GM12878 (cell line): ENCODE data around the gene HOXC12. TPM values are rescaled to one million over a fixed set of nuclear protein-coding genes. Genes with fewer than 3 reads are reported as not detected.
A peak's percentile ranks its signal among the peaks of the same experiment; 100 is the strongest.

Experiments used
- ESRRA ChIP-seq: IDR thresholded peaks from 2 replicates; pipeline ENCODE4 v1.6.1; 2012; ENCODE audit warnings: mild to moderate bottlenecking, low read length, improper control_type of control experiment
- HDGF ChIP-seq: fragments of 450-650 bp; IDR thresholded peaks from 2 replicates; pipeline ENCODE4 v1.6.1; 2016; ENCODE audit warnings: antibody characterized with exemption
- IRF4 ChIP-seq: IDR thresholded peaks from 2 replicates; pipeline ENCODE4 v1.6.1; 2011; ENCODE audit warnings: low read depth, low read length
- REST ChIP-seq: IDR thresholded peaks from 2 replicates; pipeline ENCODE4 v1.6.1; 2012; ENCODE audit warnings: mild to moderate bottlenecking, low read depth, low read length
- SREBF1 ChIP-seq: IDR thresholded peaks from 2 replicates; pipeline ENCODE4 v1.6.1; 2012; ENCODE audit warnings: mild to moderate bottlenecking, low read length
- SRF ChIP-seq, 2 experiments: IDR thresholded peaks; 2 replicates each; pipeline ENCODE4 v1.6.1; 2011; ENCODE audit warnings: low read depth in 2 of 2, low read length in 2 of 2, mild to moderate bottlenecking in 1 of 2, moderate library complexity in 1 of 2
- ZSCAN29 ChIP-seq: fragments of 450-650 bp; IDR thresholded peaks from 2 replicates; pipeline ENCODE4 v1.6.1; 2017; ENCODE audit warnings: mild to moderate bottlenecking, moderate library complexity
- polyA plus RNA-seq, 11 experiments: library from polyadenylated mRNA; depleted of rRNA in 4 of 11; unstranded in 6 of 11; stranded (reverse) in 5 of 11; fragments of >200 nt; fragmentation: Nextera tagmentation in 4 of 11; fragmentation: Illumina TruSeq in 1 of 11; extraction: Ambion mirVana in 4 of 11; extraction: Trizol in 1 of 11; gene quantifications; 1 replicate in 1 of 11; 2 replicates in 10 of 11; pipeline versions ENCODE4 v1.2.1 to v1.2.3, GENCODE V29; 2011 to 2016; ENCODE audit warnings: inconsistent platforms in 2 of 11, missing spikeins in 2 of 11, low read depth in 1 of 11
- total RNA-seq, 4 experiments: library from RNA; depleted of rRNA in 3 of 4; stranded (reverse); fragments of >200 nt in 3 of 4; fragmentation: Illumina TruSeq in 1 of 4; extraction: Trizol in 1 of 4; gene quantifications; 2 replicates each; pipeline versions ENCODE4 v1.2.1 to v1.2.3, GENCODE V29; 2013 to 2021
- TF ChIP-seq, protein P1 (sequence below): fragments of 450-650 bp; IDR thresholded peaks from 2 replicates; pipeline ENCODE4 v1.6.1; 2017; ENCODE audit warnings: borderline replicate concordance

Gene HOXC12
- total and polyA plus RNA-seq, 10 of the 15 experiments (the other 5 are each of a cell fraction or from before 2014, with no cell fraction given) = not detected

GRCh38 chr12:53989227-53990113 is 34.8 kb downstream of the HOXC12 start (continued):
- TF ChIP-seq ZSCAN29 (0 out of 2 replicates have a peak, but pooled peaks have one; percentile 73), IRF4 (no peak), HDGF (no peak), SREBF1 (no peak), ESRRA (no peak), SRF (IDR thresholded peaks at IDR 0.05; ENCODE audit: low read depth in 2 of 2, low read length in 2 of 2) (no peak), REST (no peak)
- TF ChIP-seq, protein P1, sequence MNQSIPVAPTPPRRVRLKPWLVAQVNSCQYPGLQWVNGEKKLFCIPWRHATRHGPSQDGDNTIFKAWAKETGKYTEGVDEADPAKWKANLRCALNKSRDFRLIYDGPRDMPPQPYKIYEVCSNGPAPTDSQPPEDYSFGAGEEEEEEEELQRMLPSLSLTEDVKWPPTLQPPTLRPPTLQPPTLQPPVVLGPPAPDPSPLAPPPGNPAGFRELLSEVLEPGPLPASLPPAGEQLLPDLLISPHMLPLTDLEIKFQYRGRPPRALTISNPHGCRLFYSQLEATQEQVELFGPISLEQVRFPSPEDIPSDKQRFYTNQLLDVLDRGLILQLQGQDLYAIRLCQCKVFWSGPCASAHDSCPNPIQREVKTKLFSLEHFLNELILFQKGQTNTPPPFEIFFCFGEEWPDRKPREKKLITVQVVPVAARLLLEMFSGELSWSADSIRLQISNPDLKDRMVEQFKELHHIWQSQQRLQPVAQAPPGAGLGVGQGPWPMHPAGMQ = no peak
